BLaER1 (cell line): ENCODE data around the gene LIN28B.

Source experiments
- H3K27ac ChIP-seq: shearing (Covaris generic); formaldehyde crosslinking; 2 replicates; pipeline ENCODE4 v1.8.1; 2022
- H3K27me3 ChIP-seq: shearing (Covaris generic); formaldehyde crosslinking; 2 replicates; pipeline ENCODE4 v1.8.1; 2022
- H3K36me3 ChIP-seq: shearing (Covaris generic); formaldehyde crosslinking; 2 replicates; pipeline ENCODE4 v1.8.1; 2022
- H3K4me1 ChIP-seq: shearing (Covaris generic); formaldehyde crosslinking; 2 replicates; pipeline ENCODE4 v1.8.1; 2022
- H3K4me2 ChIP-seq: shearing (Covaris generic); formaldehyde crosslinking; 2 replicates; pipeline ENCODE4 v1.8.1; 2022
- H3K4me3 ChIP-seq: shearing (Covaris generic); formaldehyde crosslinking; 2 replicates; pipeline ENCODE4 v1.8.1; 2022
- H3K9ac ChIP-seq: shearing (Covaris generic); formaldehyde crosslinking; 2 replicates; pipeline ENCODE4 v1.8.1; 2022
- H3K9me3 ChIP-seq: shearing (Covaris generic); formaldehyde crosslinking; 2 replicates; pipeline ENCODE4 v1.8.1; 2022
- H4K20me1 ChIP-seq: shearing (Covaris generic); formaldehyde crosslinking; 2 replicates; pipeline ENCODE4 v1.8.1; 2022
- Cebpa-rat ChIP-seq: shearing (Covaris generic); IDR thresholded peaks from 2 replicates; pipeline ENCODE4 v1.8.1; 2022

Gene LIN28B

DNA sequence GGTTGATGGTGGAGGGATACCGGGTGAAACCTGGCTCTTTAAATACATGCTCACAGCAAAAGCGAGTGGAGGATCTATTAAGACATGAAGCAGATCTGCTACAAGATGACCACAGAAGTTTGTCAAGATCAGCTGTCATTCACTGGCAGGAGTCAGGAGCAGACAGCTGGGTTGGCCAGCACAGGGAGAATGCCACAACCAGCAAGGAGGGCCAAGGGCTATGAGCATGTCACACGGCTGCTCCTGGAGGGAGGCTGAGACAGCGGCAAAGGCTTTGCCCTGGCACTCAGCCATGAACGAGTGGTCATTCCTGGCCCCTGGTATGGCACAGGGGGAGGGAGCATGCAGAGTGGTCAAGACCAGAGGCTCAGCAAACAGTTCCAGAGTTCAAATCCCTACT, 145.3 kb downstream of the LIN28B start:
- no peak overlapping the region for H3K9ac ChIP-seq

DNA sequence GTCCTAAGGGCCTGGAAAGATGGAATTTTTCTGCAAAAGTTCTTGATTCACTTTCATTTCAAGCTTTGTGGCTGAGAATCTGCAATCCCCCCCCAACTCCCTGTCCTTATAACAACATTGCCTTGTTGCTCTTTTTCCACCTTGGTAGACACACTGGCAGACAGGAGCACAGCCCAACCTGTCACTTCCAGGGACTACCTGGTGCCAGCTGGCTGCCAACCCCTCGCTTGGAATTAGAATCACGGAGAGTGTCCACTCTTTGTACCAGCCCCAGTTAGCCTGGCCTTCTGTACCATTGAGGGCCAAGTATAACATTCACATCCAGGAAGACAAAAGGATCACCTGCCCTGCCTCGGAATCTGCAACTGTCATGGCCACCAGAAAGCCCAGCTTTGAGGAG, 148.2 kb downstream of the LIN28B start:
- Histone ChIP-seq H4K20me1 (no peaks in the 10 kb centered on the region), H3K9ac (no peak overlapping the region), H3K9me3 (no peaks in the 10 kb centered on the region), H3K4me1 (no peaks in the 10 kb centered on the region), H3K27me3 (no peaks in the 10 kb centered on the region), H3K36me3 (no peaks in the 10 kb centered on the region), H3K4me3 (no peak overlapping the region), H3K27ac (no peak overlapping the region), H3K4me2 (no peak overlapping the region)
- no peak for TF ChIP-seq Cebpa-rat

More for the DNA sequence above, 145.3 kb downstream of the LIN28B start:
- no peaks in the 10 kb centered on the region for H3K4me1 ChIP-seq
- H3K27ac ChIP-seq, result no peak overlapping the region
- peaks cover 19% of the 10 kb centered on the region for H3K36me3 ChIP-seq
- H3K9me3 ChIP-seq, result no peaks in the 10 kb centered on the region
- no peaks in the 10 kb centered on the region for H4K20me1 ChIP-seq
- no peak overlapping the region for H3K4me2 ChIP-seq
- no peak overlapping the region for H3K4me3 ChIP-seq
- no peak for TF ChIP-seq Cebpa-rat
- H3K27me3 ChIP-seq, result no peaks in the 10 kb centered on the region

GRCh38 chr6:105106260-105106659, 149.4 kb downstream of the LIN28B start:
- Histone ChIP-seq H3K9ac (no peak overlapping the region), H3K4me3 (no peak overlapping the region), H3K4me2 (no peak overlapping the region), H3K4me1 (no peaks in the 10 kb centered on the region), H3K27me3 (no peaks in the 10 kb centered on the region), H3K27ac (no peak overlapping the region), H3K9me3 (no peaks in the 10 kb centered on the region), H4K20me1 (no peaks in the 10 kb centered on the region), H3K36me3 (no peaks in the 10 kb centered on the region)
- TF ChIP-seq Cebpa-rat, result no peak

DNA sequence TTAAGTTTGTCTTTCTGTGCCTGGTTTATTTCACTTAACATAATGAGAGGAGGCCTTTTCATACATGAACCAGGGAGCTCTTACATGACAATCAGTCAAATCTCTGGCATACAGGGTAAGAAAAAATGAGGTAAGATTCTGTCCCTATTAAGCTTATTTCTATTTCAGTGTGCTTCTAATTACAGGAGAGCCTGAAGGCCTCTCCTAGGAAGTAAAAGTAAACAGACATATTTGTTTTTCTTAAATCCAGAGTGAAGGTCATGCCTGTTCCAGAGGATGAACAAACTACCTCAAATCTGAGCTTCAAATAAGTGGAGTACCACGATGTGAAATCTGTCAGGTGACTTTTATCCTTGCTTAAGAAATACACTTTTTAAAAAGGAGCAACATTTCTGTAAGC, 150.3 kb downstream of the LIN28B start:
- no peak overlapping the region for H3K9ac ChIP-seq
- TF ChIP-seq Cebpa-rat, result no peak

GRCh38 chr6:105108631-105109262, 151.8 kb downstream of the LIN28B start:
- H3K4me1 ChIP-seq, result no peaks in the 10 kb centered on the region
- H4K20me1 ChIP-seq, result no peaks in the 10 kb centered on the region
- H3K27ac ChIP-seq, result no peak overlapping the region
- no peak for TF ChIP-seq Cebpa-rat
- H3K9ac ChIP-seq, result no peak overlapping the region
- H3K36me3 ChIP-seq, result peaks cover 9% of the 10 kb centered on the region
- H3K4me2 ChIP-seq, result no peak overlapping the region
- H3K27me3 ChIP-seq, result no peaks in the 10 kb centered on the region
- H3K4me3 ChIP-seq, result no peak overlapping the region
- no peaks in the 10 kb centered on the region for H3K9me3 ChIP-seq

More for the DNA sequence above, 150.3 kb downstream of the LIN28B start:
- Histone ChIP-seq H3K4me1 (no peaks in the 10 kb centered on the region), H3K27me3 (no peaks in the 10 kb centered on the region), H3K4me2 (no peak overlapping the region), H3K27ac (no peak overlapping the region), H3K36me3 (no peaks in the 10 kb centered on the region), H4K20me1 (no peaks in the 10 kb centered on the region), H3K9me3 (no peaks in the 10 kb centered on the region), H3K4me3 (no peak overlapping the region)

GRCh38 chr6:105109955-105110895, 153.3 kb downstream of the LIN28B start:
- H3K4me1 ChIP-seq, result no peaks in the 10 kb centered on the region
- H3K27me3 ChIP-seq, result no peaks in the 10 kb centered on the region
- H3K27ac ChIP-seq, result no peak overlapping the region
- peaks cover 11% of the 10 kb centered on the region for H3K36me3 ChIP-seq
- H3K4me3 ChIP-seq, result no peak overlapping the region
- no peak overlapping the region for H3K4me2 ChIP-seq
- H3K9me3 ChIP-seq, result no peaks in the 10 kb centered on the region
- H3K9ac ChIP-seq, result no peak overlapping the region
- no peaks in the 10 kb centered on the region for H4K20me1 ChIP-seq
- TF ChIP-seq Cebpa-rat, result no peak

GRCh38 chr6:105111105-105111504, 154.2 kb downstream of the LIN28B start:
- no peaks in the 10 kb centered on the region for H3K9me3 ChIP-seq
- H3K4me1 ChIP-seq, result no peaks in the 10 kb centered on the region
- TF ChIP-seq Cebpa-rat, result no peak
- H3K4me3 ChIP-seq, result no peak overlapping the region
- no peak overlapping the region for H3K27ac ChIP-seq
- H4K20me1 ChIP-seq, result no peaks in the 10 kb centered on the region
- H3K27me3 ChIP-seq, result no peaks in the 10 kb centered on the region
- H3K4me2 ChIP-seq, result no peak overlapping the region
- peaks cover 13% of the 10 kb centered on the region for H3K36me3 ChIP-seq
- H3K9ac ChIP-seq, result no peak overlapping the region

DNA sequence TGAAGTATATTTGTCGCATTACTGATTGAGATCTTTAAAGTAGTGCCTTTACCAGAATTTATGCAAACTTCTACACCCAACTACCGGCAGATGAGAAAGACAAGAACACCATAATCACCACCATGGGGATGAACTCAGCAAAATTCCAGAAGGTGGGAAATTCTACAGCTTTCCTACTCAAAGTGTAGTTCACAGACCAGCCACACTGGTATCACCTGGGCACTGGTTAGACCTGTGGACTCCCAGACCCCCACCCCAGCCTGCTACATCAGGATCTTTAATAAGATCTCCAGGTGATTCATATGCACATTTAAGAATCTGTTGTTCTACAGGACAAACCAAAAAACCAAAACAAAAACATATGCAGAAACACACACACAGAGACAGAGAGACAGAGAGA, 155.0 kb downstream of the LIN28B start:
- H4K20me1 ChIP-seq, result no peaks in the 10 kb centered on the region
- no peak overlapping the region for H3K9ac ChIP-seq
- no peak overlapping the region for H3K4me3 ChIP-seq

DNA sequence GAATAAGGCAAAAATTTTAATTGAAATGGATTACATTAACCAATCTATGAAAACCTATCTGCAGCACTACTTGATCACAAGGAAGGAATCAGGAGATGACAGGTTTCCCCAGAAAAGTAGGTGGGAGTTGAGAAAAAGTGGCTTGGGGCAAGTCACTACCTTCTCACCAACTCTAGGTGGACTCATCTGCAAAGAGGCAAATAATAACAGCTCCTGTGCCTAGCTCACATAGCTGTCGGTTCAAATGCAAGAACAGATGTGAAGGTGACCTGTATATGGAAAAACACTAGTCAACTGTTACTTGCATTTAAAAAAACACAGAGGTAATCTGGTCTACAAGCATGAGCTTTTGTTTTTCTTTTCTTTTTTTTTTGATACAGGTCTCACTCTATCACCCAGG, 155.7 kb downstream of the LIN28B start:
- Histone ChIP-seq H4K20me1 (no peaks in the 10 kb centered on the region), H3K9ac (no peak overlapping the region), H3K27ac (no peak overlapping the region), H3K4me2 (no peak overlapping the region), H3K36me3 (peaks cover 17% of the 10 kb centered on the region), H3K9me3 (no peaks in the 10 kb centered on the region), H3K27me3 (no peaks in the 10 kb centered on the region), H3K4me1 (no peaks in the 10 kb centered on the region), H3K4me3 (no peak overlapping the region)
- TF ChIP-seq Cebpa-rat, result no peak

More for the DNA sequence above, 155.0 kb downstream of the LIN28B start:
- H3K27me3 ChIP-seq, result no peaks in the 10 kb centered on the region
- no peaks in the 10 kb centered on the region for H3K9me3 ChIP-seq
- peaks cover 13% of the 10 kb centered on the region for H3K36me3 ChIP-seq
- no peak for TF ChIP-seq Cebpa-rat
- no peak overlapping the region for H3K4me2 ChIP-seq
- H3K27ac ChIP-seq, result no peak overlapping the region
- H3K4me1 ChIP-seq, result no peaks in the 10 kb centered on the region

GRCh38 chr6:105113422-105113821, 156.5 kb downstream of the LIN28B start:
- Histone ChIP-seq H3K4me1 (no peaks in the 10 kb centered on the region), H3K9me3 (no peaks in the 10 kb centered on the region), H3K4me2 (no peak overlapping the region), H3K27ac (no peak overlapping the region), H3K27me3 (no peaks in the 10 kb centered on the region), H3K36me3 (peaks cover 21% of the 10 kb centered on the region), H4K20me1 (no peaks in the 10 kb centered on the region), H3K4me3 (no peak overlapping the region), H3K9ac (no peak overlapping the region)
- no peak for TF ChIP-seq Cebpa-rat
